NCI-H1930 (cell line): Measurements from ENCODE around the gene PPP2R3B.
"Not testable (repeated sequence)": the region's sequence is repeated elsewhere in the genome, so short reads cannot be mapped to it uniquely, and the experiment has no call there.

Source experiments
- DNase-seq, 2 experiments: peaks; one replicate each; lab custom pipeline; 2025; lab: John Stamatoyannopoulos, UW

Gene PPP2R3B

GRCh38 chrX:402857-403256 lies 16.1 kb upstream of the PPP2R3B start:
- DNase-seq, result no peak

GRCh38 chrX:400258-400657 lies 13.6 kb upstream of the PPP2R3B start:
- no peak for DNase-seq

GRCh38 chrX:397575-397974 lies 10.9 kb upstream of the PPP2R3B start:
- DNase-seq, result no peak

- DNase-seq, result no peak
These were observed 8.1 kb upstream of the PPP2R3B start for GRCh38 chrX:394830-395229.

- no peak for DNase-seq
These were observed 5.8 kb upstream of the PPP2R3B start for GRCh38 chrX:392575-392846.

- no peak for DNase-seq
These were observed 5.2 kb upstream of the PPP2R3B start for GRCh38 chrX:391717-392574.

GRCh38 chrX:390459-390858 lies 3.8 kb upstream of the PPP2R3B start:
- DNase-seq, result no peak

GRCh38 chrX:389021-389441 lies 2.3 kb upstream of the PPP2R3B start:
- no peak for DNase-seq

- no peak for DNase-seq
These were observed 1.0 kb upstream of the PPP2R3B start for GRCh38 chrX:387729-388128.

- DNase-seq, result no peak
These were observed 404 bp downstream of the PPP2R3B start for GRCh38 chrX:386239-386767.

- DNase-seq, result not testable (repeated sequence)
These were observed 971 bp downstream of the PPP2R3B start for GRCh38 chrX:385736-386135.

- no peak for DNase-seq
These were observed 1.8 kb downstream of the PPP2R3B start for GRCh38 chrX:384861-385260.

GRCh38 chrX:378443-378842 lies 8.3 kb downstream of the PPP2R3B start:
- no peak for DNase-seq

- DNase-seq, result not testable (repeated sequence)
These were observed 10.5 kb downstream of the PPP2R3B start for GRCh38 chrX:376206-376605.

GRCh38 chrX:375181-376036 lies 11.3 kb downstream of the PPP2R3B start:
- DNase-seq, result no peak

GRCh38 chrX:374596-374995 lies 12.1 kb downstream of the PPP2R3B start:
- no peak for DNase-seq

- DNase-seq, result no peak
These were observed 12.9 kb downstream of the PPP2R3B start for GRCh38 chrX:373641-374471.

- DNase-seq, result no peak
These were observed 13.7 kb downstream of the PPP2R3B start for GRCh38 chrX:372856-373640.

GRCh38 chrX:371907-372306 lies 14.8 kb downstream of the PPP2R3B start:
- no peak for DNase-seq

GRCh38 chrX:370963-371745 lies 15.6 kb downstream of the PPP2R3B start:
- no peak for DNase-seq
